Measurements from ENCODE around the gene HGF. TPM values are rescaled to one million over a fixed set of nuclear protein-coding genes. Genes with fewer than 3 reads are reported as not detected.

The HGF gene
- total RNA-seq, 1 donor, result 33.2 TPM

GRCh38 chr7:81680120-81680519, 89.7 kb downstream of the HGF start:
- H3K4me3 ChIP-seq (ENCODE audit: low read depth, low read length), result no peak overlapping the region
- no peak for DNase-seq (ENCODE audit: low read depth)
- TF ChIP-seq CTCF (IDR thresholded peaks at IDR 0.05; ENCODE audit: insufficient read depth, low read depth, low read length), result no peak

DNA sequence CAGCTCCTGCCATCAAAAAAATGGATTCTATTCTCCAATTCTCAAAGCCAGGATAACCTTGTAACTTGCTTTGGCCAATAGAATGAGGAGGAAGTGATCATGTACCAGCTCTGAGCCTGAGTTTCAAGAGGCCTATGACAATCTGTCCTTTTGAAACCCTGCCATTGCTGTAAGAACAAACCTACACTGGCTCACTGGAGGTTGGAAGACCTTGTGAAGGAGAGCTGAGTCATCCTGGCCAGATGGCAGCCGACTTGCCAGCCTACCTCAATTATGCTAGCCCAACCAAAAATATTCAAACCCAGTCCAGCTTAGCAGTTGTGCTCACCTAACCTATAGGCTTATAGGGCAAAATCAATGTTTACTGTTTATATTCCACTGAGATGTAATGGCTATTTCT, 93.0 kb downstream of the HGF start:
- no peak for DNase-seq (ENCODE audit: low read depth)
- H3K4me3 ChIP-seq (ENCODE audit: low read depth, low read length), result no peak overlapping the region
- TF ChIP-seq CTCF (IDR thresholded peaks at IDR 0.05; ENCODE audit: insufficient read depth, low read depth, low read length), result no peak

DNA sequence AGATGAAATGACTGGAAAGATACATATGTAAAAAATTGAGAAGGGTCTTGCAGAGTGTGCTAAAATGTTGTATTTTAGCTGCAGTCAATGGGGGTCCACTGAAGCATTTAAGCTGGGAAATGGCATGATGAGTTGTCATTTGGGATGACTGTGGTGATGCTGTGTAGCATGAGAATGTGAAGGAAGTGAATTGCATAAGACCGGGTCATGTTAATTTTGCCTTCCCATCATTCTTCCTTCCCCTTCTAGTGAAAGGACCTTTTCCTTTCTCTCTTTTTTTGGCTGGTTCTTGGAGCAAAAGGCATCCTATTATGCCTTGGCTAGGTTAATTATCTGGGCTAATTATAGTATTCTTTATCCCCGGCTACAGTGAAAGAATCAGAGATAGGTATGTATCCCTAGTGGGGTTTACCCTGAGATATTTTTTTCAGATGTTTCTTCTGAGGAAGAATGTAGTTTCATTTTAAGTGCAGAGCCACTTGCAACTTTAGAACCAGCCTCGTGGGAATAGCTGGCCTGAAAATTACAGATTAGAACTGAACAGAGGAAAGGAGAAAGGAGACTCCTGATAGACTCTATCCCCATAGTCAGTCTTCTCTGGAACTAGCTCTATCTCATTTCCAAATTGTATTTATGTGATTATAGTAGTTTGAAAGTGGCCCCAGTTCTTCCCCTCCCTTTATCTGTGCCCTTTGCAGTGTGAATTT, 93.6 kb downstream of the HGF start:
- no peak for DNase-seq (ENCODE audit: low read depth)
- H3K4me3 ChIP-seq (ENCODE audit: low read depth, low read length), result no peak overlapping the region
- no peak for TF ChIP-seq CTCF (IDR thresholded peaks at IDR 0.05; ENCODE audit: insufficient read depth, low read depth, low read length)

- no peak for DNase-seq (ENCODE audit: low read depth)
- TF ChIP-seq CTCF (IDR thresholded peaks at IDR 0.05; ENCODE audit: insufficient read depth, low read depth, low read length), result no peak
- no peak overlapping the region for H3K4me3 ChIP-seq (ENCODE audit: low read depth, low read length)
Measured at GRCh38 chr7:81674431-81674830, 95.4 kb downstream of the HGF start.

- TF ChIP-seq CTCF (IDR thresholded peaks at IDR 0.05; ENCODE audit: insufficient read depth, low read depth, low read length), result no peak
- no peak overlapping the region for H3K4me3 ChIP-seq (ENCODE audit: low read depth, low read length)
- no peak for DNase-seq (ENCODE audit: low read depth)
Measured at GRCh38 chr7:81672872-81673271, 97.0 kb downstream of the HGF start.

GRCh38 chr7:81669476-81670105, 100.3 kb downstream of the HGF start:
- TF ChIP-seq CTCF (IDR thresholded peaks at IDR 0.05; ENCODE audit: insufficient read depth, low read depth, low read length), result no peak
- H3K4me3 ChIP-seq (ENCODE audit: low read depth, low read length), result no peak overlapping the region
- DNase-seq (ENCODE audit: low read depth), result peak; percentile 77

Measured in fibroblast of villous mesenchyme (primary cell).